NCI-H748 (cell line): ENCODE data around the gene BCO1.
A peak's percentile ranks its signal among the peaks of the same experiment; 100 is the strongest.

ENCODE experiments used
- DNase-seq: peaks from one replicate; lab custom pipeline; 2025; ENCODE audit not compliant: unreplicated experiment; lab: John Stamatoyannopoulos, UW

Gene BCO1

GRCh38 chr16:81232740-81233367, 5.6 kb upstream of the BCO1 start:
- no peak for DNase-seq

- no peak for DNase-seq
Measured at GRCh38 chr16:81237282-81237681, 1.2 kb upstream of the BCO1 start.

GRCh38 chr16:81237942-81238295, 570 bp upstream of the BCO1 start:
- DNase-seq, result no peak

- no peak for DNase-seq
Measured at GRCh38 chr16:81239367-81240121, 1.1 kb downstream of the BCO1 start.

GRCh38 chr16:81241706-81242105, 3.2 kb downstream of the BCO1 start:
- DNase-seq, result no peak

GRCh38 chr16:81242977-81243618, 4.6 kb downstream of the BCO1 start:
- no peak for DNase-seq

GRCh38 chr16:81243942-81244341, 5.5 kb downstream of the BCO1 start:
- DNase-seq, result peak; percentile 3

GRCh38 chr16:81251871-81252270, 13.4 kb downstream of the BCO1 start:
- no peak for DNase-seq

- no peak for DNase-seq
Measured at GRCh38 chr16:81253141-81253540, 14.7 kb downstream of the BCO1 start.

- DNase-seq, result no peak
Measured at GRCh38 chr16:81254922-81255526, 16.5 kb downstream of the BCO1 start.

GRCh38 chr16:81259916-81260315, 21.4 kb downstream of the BCO1 start:
- no peak for DNase-seq

- no peak for DNase-seq
Measured at GRCh38 chr16:81261049-81261648, 22.7 kb downstream of the BCO1 start.

- DNase-seq, result no peak
Measured at GRCh38 chr16:81263470-81264220, 25.2 kb downstream of the BCO1 start.

- no peak for DNase-seq
Measured at GRCh38 chr16:81264386-81264785, 25.9 kb downstream of the BCO1 start.

GRCh38 chr16:81265052-81265451, 26.6 kb downstream of the BCO1 start:
- DNase-seq, result no peak

- no peak for DNase-seq
Measured at GRCh38 chr16:81265658-81266451, 27.4 kb downstream of the BCO1 start.

GRCh38 chr16:81266680-81267095, 28.2 kb downstream of the BCO1 start:
- no peak for DNase-seq

- no peak for DNase-seq
Measured at GRCh38 chr16:81268509-81268908, 30.0 kb downstream of the BCO1 start.

GRCh38 chr16:81273223-81273950, 34.9 kb downstream of the BCO1 start:
- DNase-seq, result no peak
